Activated CD4-positive, alpha-beta T cell treated with anti-CD3 and anti-CD28 coated beads, Interleukin-2, amount 10 ng/mL, durations not matched to agents 24 days and 14 days (primary cell): ENCODE measurements around the gene TRPT1. TPM values are rescaled to one million over a fixed set of nuclear protein-coding genes. Genes with fewer than 3 reads are reported as not detected.
"Not testable (repeated sequence)": the region's sequence is repeated elsewhere in the genome, so short reads cannot be mapped to it uniquely, and the experiment has no call there.

Experiments used
- DNase-seq: peaks from one replicate; pipeline ENCODE4 v3.0.0; 2022
- H3K27ac Mint-ChIP-seq: one replicate; pipeline ENCODE4 v1.8.0; 2022; ENCODE audit warnings: mild to moderate bottlenecking, mixed read lengths
- H3K27me3 Mint-ChIP-seq: one replicate; pipeline ENCODE4 v1.8.0; 2022; ENCODE audit warnings: mixed read lengths
- H3K36me3 Mint-ChIP-seq: one replicate; pipeline ENCODE4 v1.8.0; 2022; ENCODE audit warnings: low read depth, mild to moderate bottlenecking, mixed read lengths
- H3K4me1 Mint-ChIP-seq: one replicate; pipeline ENCODE4 v1.8.0; 2021; ENCODE audit warnings: mixed read lengths
- H3K4me3 Mint-ChIP-seq: one replicate; pipeline ENCODE4 v1.8.0; 2022; ENCODE audit warnings: mild to moderate bottlenecking, moderate library complexity, mixed read lengths
- H3K9me3 Mint-ChIP-seq: one replicate; pipeline ENCODE4 v1.8.0; 2021; ENCODE audit warnings: mixed read lengths
- intact Hi-C: fragments of 100-400 bp; cut with micrococcal nuclease; formaldehyde crosslinking; loops from one replicate; pipeline ENCODE4 v1.15.1; 2023
- total RNA-seq: library from RNA; stranded (reverse); gene quantifications from 2 replicates; pipeline ENCODE4 v1.2.3, GENCODE V29; 2022

TRPT1 gene
- total RNA-seq, 1 donor from 2014 or later: 31.7 TPM

DNA sequence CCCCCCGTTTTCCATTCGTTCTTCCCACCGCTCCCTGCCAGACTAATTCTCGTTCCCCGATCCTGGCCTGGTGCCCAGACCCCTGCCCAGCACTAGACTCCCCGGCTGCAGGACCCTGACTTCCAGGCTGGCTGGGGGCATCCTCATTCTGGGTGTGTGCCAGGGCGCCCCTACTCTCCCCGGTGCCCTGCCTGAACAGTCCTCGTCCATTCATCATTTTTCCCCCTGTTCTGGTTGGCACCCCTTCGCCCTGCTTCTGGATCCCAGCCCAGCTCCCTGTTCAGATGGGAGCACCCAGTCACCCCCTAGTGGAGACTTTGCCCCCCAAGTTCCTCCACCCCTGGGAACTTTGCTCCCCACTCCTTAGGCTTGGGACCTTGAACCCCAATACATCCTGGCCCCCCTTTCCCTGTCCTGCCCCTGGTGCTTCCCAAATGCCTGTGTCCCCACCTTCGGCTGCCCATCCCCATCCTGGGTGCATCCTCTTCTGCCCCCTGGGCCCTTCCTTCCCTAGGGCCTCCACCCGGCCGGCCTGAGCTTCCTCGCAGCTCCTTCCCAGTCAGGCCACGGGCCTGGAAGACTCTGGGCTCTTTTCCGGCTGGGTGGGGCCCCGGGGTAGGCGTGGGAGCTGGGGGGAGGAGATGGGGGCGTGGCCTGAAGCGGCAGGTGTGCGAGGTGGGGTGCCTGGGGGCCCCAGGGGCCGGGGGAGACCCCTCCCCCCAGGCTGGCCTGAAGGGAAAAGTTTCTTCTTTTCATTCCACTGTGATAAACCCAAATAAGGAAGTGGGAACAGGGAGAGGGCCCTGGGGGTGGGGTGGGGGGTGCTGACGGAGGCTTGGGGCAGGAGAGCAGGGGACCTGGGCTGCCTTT lies 26.3 kb upstream of the TRPT1 start:
- no peaks in the 10 kb centered on the region for H3K27me3 Mint-ChIP-seq
- peaks cover 23% of the 10 kb centered on the region for H3K4me1 Mint-ChIP-seq
- peak overlapping the region; percentile 82 for H3K27ac Mint-ChIP-seq
- peaks cover 9% of the 10 kb centered on the region for H3K36me3 Mint-ChIP-seq
- DNase-seq: peak; percentile 79
- H3K9me3 Mint-ChIP-seq: no peaks in the 10 kb centered on the region
- intact Hi-C loops: no loop called here
- peak overlapping the region; percentile 95 for H3K4me3 Mint-ChIP-seq

DNA sequence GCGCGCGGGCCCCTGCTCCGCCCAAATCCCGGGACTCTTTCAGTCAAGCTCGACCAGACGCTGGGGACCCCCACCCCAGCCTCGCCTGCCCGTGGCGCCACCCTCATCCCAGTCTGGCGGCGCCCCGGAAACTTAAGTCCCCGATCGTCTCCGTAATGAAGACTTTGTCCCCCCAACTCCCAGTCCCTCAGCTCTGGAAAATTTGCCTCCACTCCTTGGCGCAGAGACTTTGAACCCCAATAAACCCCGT lies 25.7 kb upstream of the TRPT1 start:
- peaks cover 23% of the 10 kb centered on the region for H3K4me1 Mint-ChIP-seq
- intact Hi-C loops: loop anchor here (1.0 kb wide), 2 partner anchors 17 to 53 kb away; no protein-coding TSS in a partner anchor

DNA sequence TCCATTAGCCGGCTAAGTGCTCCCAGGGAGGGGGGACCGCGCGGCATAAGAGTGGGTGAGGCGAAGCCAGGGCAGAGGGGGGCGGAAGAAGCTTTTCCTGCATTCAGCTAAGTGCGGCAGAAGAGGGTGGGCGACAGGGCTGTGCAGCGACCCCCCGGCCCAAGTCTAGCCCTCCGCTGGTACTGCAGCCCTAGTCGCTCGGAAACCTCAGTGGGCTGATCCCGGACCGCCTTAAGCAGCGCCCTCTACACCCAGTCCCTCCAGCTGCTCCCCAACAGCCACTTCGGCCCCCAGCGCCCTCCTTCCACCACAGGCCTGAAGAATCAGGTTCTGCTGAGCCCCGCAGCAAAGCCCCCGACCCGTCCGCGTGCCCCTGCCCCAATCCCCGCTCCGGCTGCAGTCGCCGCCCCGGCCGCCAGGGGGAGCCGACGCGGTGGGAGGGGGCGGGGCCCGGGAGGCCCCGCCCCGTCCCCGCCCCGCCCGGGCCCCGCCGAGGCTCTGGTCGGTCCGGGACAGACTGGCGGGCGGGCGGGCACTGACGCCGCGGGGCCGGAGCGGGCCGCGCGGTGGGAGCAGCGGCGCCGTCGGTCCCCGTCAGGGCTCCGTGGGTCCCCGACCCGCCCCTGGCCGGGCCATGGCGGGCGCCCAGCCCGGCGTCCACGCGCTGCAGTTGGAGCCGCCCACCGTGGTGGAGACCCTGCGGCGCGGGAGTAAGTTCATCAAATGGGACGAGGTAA lies 25.2 kb upstream of the TRPT1 start, which contains the start of gene PLCB3:
PLCB3 (plus strand) TSS at position 515 of the 737 bp plus-strand sequence; CDS start at position 635, 120 bp downstream.
- peak within 1 kb of the TSS; percentile 95 for H3K4me3 Mint-ChIP-seq
- intact Hi-C loops: loop anchor here (1.0 kb wide), 2 partner anchors 17 to 53 kb away; no protein-coding TSS in a partner anchor
- peak; percentile 90 for DNase-seq
- H3K27ac Mint-ChIP-seq: peak within 1 kb of the TSS; percentile 82
- H3K9me3 Mint-ChIP-seq: no peaks in the 10 kb centered on the region
- H3K36me3 Mint-ChIP-seq: peaks cover 6% of the 10 kb centered on the region
- H3K4me1 Mint-ChIP-seq: peaks cover 23% of the 10 kb centered on the region
- H3K27me3 Mint-ChIP-seq: no peaks in the 10 kb centered on the region

More for the DNA sequence above, 25.7 kb upstream of the TRPT1 start:
- Mint-ChIP-seq H3K4me3 (peak overlapping the region; percentile 95), H3K27ac (peak overlapping the region; percentile 82), H3K9me3 (no peaks in the 10 kb centered on the region), H3K27me3 (no peaks in the 10 kb centered on the region), H3K36me3 (peaks cover 8% of the 10 kb centered on the region)
- no peak for DNase-seq

DNA sequence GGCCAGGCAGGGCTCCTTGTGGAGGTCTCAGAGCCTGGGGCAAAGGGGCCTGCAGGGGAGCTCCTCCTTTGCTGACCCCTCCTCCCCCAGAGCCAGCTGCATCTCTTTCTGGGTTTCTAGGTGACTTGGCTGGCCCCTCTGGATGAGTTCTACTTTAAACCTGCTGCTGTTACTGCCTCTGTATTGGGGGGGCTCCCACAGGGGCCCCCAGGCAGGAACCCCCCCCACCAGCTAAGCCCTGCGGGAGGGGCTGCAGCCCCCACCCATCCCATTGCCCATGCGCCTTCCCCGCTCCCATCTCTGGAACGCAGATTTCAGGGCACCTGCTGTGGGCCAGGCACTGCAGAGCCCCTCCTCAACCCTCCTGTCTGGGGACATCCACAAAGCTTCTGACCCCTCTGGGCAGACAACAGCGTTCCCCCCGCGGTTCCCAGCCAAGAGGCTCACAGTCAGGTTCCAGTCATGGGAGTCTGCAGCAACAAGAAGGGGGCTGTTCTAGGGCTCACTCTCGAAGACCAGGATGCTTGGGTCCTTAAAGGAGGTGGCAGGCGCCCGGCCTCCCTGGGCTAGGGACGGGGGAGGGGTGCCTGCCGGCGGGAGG lies 24.5 kb upstream of the TRPT1 start:
- intact Hi-C loops: loop anchor here (1.0 kb wide), 2 partner anchors 18 to 54 kb away; no protein-coding TSS in a partner anchor
- H3K9me3 Mint-ChIP-seq: no peaks in the 10 kb centered on the region
- no peak for DNase-seq
- H3K27ac Mint-ChIP-seq: no peak overlapping the region
- peaks cover 6% of the 10 kb centered on the region for H3K36me3 Mint-ChIP-seq
- peak overlapping the region; percentile 86 for H3K4me3 Mint-ChIP-seq
- H3K27me3 Mint-ChIP-seq: no peaks in the 10 kb centered on the region
- H3K4me1 Mint-ChIP-seq: peaks cover 23% of the 10 kb centered on the region

DNA sequence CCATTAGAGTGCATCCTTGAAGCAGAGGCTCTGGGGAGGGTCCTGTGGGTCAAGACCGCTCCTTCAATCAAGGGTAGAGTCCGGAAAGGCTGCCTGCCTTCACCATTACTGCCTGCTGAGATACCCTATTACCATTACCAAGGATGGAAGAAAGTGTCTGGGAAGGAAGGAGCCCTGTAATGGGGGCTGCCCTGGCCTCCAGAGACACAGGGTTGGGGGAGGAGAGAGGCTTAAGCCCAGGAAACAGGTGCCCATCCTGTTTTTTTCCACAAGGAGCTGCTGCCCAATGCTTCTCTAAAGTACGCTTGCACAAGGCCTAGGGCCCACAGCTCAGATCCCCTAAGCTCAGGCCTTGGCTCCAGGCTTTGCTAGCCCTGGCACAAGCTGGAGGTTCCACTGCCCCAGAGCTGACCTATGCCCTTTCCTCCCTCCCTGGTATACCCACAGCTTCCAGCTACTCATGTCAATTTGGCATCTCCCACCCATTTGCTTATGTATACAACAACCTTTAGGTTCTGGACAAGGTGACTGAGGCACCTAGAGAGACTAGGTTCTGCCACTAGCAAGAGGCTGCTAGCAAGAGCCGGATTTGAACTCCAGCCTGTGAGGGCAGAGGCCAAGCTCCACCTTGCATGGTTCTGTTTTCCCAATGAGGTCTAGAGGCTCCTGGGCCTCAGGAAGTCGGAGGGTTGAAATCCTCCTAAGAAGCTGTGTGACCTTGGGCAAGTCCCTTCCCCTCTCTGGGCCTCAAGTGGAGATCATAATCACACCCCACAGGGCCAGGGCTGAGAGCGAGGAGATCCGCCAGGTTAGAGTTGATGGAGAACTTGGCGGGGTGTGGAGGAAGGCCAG lies 23.8 kb upstream of the TRPT1 start:
- intact Hi-C loops: loop anchor here (10.0 kb wide), 1 partner anchor 1645 kb away; the partner anchor contains the start of gene MTA2
- H3K4me1 Mint-ChIP-seq: peaks cover 23% of the 10 kb centered on the region
- no peaks in the 10 kb centered on the region for H3K9me3 Mint-ChIP-seq
- peaks cover 3% of the 10 kb centered on the region for H3K36me3 Mint-ChIP-seq
- peak overlapping the region; percentile 86 for H3K4me3 Mint-ChIP-seq
- DNase-seq: no peak
- H3K27me3 Mint-ChIP-seq: no peaks in the 10 kb centered on the region
- peak overlapping the region; percentile 34 for H3K27ac Mint-ChIP-seq

DNA sequence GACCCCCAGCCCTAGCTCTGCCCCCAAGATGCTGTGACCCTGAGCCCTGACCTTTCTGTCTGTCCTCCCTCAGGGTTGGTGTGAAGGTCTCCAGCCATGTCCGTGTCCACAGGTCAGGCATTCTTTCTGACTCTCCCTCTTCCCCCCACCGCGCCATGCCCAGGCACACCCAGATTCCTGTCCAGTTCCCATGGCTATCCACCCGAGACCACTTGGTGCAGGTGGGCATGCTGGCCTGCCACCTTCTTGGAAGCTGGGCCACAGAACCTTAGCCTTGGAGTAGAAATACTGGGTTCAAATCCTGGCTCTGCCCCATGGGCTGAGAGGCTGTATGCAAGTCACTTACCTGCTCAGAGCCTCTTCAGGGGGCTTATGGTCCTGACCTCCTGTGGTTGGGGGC lies 23.1 kb upstream of the TRPT1 start:
- Mint-ChIP-seq H3K36me3 (peaks cover 5% of the 10 kb centered on the region), H3K27ac (peak overlapping the region; percentile 56), H3K4me1 (peaks cover 23% of the 10 kb centered on the region), H3K27me3 (no peaks in the 10 kb centered on the region), H3K4me3 (peak overlapping the region; percentile 34), H3K9me3 (no peaks in the 10 kb centered on the region)
- no peak for DNase-seq
- intact Hi-C loops: loop anchor here (10.0 kb wide), 1 partner anchor 1644 kb away; the partner anchor contains the start of gene MTA2

DNA sequence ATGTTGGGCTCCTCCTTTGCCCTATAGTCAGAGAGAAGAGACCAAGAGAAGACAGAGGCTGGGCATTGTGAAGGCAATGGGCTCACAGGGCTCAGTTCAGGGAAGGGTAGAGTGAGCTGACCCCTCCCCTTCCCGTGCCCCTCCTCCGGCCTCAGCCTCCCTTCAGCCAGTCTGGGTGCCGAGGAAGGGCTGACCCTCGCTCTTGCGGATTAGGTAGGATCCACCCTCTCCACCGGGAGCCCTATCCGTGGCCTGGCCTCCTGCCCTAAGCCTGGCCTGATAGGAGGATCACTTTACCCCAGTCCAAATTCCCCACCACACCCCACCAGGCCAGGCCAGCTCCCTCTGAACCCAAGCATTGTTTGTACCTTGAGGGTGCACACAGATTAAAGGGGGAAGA lies 22.6 kb upstream of the TRPT1 start:
- H3K36me3 Mint-ChIP-seq: peaks cover 7% of the 10 kb centered on the region
- no peak overlapping the region for H3K4me3 Mint-ChIP-seq
- H3K27me3 Mint-ChIP-seq: no peaks in the 10 kb centered on the region
- DNase-seq: no peak
- peaks cover 22% of the 10 kb centered on the region for H3K4me1 Mint-ChIP-seq
- H3K27ac Mint-ChIP-seq: no peak overlapping the region
- intact Hi-C loops: loop anchor here (10.0 kb wide), 1 partner anchor 1644 kb away; the partner anchor contains the start of gene MTA2
- H3K9me3 Mint-ChIP-seq: no peaks in the 10 kb centered on the region

DNA sequence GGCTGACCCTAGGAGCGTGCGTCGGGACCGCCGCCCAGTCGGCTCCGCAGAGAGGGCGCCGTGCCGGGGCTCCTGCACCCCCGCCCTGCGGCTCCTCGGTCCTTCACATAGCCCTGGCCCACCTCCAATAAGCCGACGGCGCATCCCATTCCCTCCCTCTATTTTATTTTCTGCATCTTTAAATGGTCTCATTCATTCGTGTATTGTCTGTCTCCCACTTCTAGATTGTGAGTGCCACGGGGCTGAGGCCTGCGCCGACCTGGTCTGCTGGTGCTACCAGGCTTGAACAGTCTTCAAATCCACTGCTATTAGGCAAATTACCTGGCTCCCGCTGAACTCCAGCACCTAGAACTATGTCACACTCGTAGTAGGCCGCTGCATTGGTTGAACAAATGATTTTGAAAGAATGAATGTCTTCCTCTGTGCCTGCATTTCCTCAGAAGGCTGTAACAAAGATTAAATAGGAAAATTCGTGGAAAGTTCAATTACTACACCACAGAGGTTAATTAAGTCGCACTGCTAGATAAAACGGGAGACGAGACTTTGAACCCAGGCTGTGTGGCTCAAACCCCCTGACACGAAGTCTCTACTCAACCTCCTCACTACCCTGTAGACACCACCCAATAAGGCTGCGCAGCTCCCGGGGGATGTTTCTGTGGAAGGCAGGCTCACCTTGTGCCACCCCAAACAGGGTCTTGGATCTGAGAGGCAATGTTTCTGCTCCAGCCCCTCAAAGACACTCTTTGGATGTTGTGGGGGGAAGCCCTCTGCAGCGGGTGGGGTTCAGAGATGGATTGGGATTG lies 21.9 kb upstream of the TRPT1 start:
- H3K36me3 Mint-ChIP-seq: peaks cover 12% of the 10 kb centered on the region
- H3K27ac Mint-ChIP-seq: no peak overlapping the region
- H3K4me3 Mint-ChIP-seq: peak overlapping the region; percentile 90
- no peaks in the 10 kb centered on the region for H3K27me3 Mint-ChIP-seq
- intact Hi-C loops: loop anchor here (1.0 to 10.0 kb wide), 2 partner anchors 21 to 1643 kb away; partner anchors contain the start of gene MTA2
- DNase-seq: no peak
- H3K4me1 Mint-ChIP-seq: peaks cover 27% of the 10 kb centered on the region
- H3K9me3 Mint-ChIP-seq: no peaks in the 10 kb centered on the region

DNA sequence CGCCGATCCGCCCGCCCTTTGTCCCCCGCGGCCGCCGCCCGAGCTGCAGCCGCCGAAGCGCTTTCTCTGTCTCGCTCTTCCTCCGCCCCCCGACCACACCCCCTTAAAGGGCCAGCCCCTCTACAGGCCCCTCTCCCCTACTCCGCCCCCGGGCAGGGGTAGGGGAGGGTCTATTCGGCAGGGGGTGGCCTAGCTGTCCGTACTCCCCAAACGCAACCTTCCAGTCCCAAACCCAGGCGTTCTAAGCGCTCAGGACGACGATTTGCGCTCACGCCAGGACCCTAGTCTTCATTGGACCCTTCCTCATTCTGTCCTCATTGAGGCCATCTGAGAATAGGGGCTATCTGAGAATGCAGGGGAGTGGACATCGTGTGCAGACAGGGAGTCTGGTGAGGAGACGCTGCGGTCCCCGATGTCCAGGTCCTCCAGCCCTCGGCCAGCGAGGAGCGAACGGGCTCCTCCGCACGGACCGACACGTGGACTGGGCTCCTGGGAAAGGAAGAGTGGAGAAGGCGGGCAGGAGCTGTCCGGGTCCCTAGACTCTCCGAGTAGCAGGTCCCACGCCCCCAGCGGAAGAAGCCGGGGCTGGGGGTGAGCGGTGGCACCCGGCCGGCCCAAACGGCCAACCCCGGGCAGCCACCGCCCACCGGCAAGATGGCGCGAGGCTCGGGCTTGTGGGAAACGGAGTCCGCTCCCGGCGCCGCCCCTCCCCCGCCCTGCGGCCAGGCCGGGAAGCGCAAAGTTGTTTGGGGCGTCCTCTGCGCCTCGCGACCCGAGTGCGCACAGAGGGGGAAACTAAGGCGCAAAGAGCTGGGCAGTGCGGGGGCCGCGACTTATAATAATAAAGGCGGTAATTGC lies 21.1 kb upstream of the TRPT1 start, which contains the start of gene PPP1R14B:
PPP1R14B (minus strand) TSS at position 73 of the 858 bp plus-strand sequence. CDS start 270 bp downstream, outside the sequence.
- H3K4me3 Mint-ChIP-seq: peak within 1 kb of the TSS; percentile 90
- no peaks in the 10 kb centered on the region for H3K27me3 Mint-ChIP-seq
- intact Hi-C loops: loop anchor here (1.0 to 10.0 kb wide), 3 partner anchors 22 to 1642 kb away; partner anchors contain the start of genes ESRRA and MTA2
- peak within 1 kb of the TSS; percentile 94 for H3K27ac Mint-ChIP-seq
- H3K4me1 Mint-ChIP-seq: peaks cover 29% of the 10 kb centered on the region
- DNase-seq: peak; percentile 95
- H3K36me3 Mint-ChIP-seq: peaks cover 18% of the 10 kb centered on the region
- H3K9me3 Mint-ChIP-seq: no peaks in the 10 kb centered on the region

DNA sequence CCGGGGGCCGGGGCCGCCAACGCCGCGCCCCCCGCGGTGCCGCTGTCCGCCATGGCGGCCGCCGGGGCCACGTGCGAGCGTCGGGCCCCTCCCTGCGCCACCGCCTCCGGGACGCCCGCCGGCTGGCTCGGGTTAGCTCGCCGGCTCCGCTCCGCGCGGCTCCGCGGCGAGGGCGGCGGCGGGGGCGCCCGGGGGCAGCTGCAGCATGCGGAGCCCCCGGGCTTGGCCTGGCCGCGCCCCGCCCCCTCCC lies 20.6 kb upstream of the TRPT1 start:
- Mint-ChIP-seq H3K36me3 (peaks cover 19% of the 10 kb centered on the region), H3K27ac (peak overlapping the region; percentile 86), H3K4me3 (peak overlapping the region; percentile 90), H3K4me1 (peaks cover 25% of the 10 kb centered on the region)
- not testable (repeated sequence) for DNase-seq, H3K27me3 Mint-ChIP-seq, H3K9me3 Mint-ChIP-seq
- intact Hi-C loops: loop anchor here (1.0 to 10.0 kb wide), 2 partner anchors 59 to 1642 kb away; partner anchors contain the start of genes ESRRA and MTA2

DNA sequence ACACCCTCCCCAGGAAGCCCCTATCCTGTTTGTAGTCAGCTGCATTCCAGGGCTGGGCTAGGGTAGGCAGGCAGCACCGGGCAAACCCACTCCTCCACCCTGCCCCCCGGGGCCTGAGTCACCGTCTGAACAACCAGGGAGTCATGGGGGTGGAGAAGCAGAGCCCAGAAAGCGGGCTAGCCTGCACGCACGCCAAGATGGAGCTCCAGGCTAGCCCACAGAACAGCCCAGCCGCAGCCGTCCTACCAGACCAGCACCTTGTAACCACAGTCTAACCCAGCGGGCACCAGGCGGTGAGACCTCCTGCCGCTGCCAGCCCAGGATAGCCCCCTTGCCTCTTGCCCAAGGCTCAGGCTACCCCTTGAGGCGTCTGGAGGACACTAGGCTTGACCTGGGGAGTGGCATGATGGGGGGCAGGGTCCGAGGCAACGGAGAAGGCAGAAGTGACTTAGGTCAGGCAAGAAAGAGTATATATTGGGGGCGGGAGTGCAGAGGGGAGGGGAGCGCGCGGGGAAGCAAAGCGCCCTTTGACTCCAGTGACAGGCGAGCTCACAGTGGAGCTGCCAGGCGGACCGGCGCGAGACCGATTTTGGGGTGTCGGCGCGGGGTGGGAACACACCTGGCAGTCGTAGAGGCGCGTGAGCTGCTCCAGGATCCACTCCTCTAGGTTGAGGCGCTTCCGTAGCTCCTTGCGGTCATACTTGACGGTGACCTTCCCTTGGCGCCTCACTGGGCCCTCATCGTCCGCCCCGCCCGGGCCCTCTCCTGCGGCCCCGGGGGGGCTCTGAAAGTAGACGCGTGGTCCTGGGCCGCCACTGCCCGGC lies 20.0 kb upstream of the TRPT1 start:
- H3K4me1 Mint-ChIP-seq: peaks cover 24% of the 10 kb centered on the region
- H3K9me3 Mint-ChIP-seq: no peaks in the 10 kb centered on the region
- peak overlapping the region; percentile 90 for H3K4me3 Mint-ChIP-seq
- peak; percentile 82 for DNase-seq
- no peaks in the 10 kb centered on the region for H3K27me3 Mint-ChIP-seq
- peaks cover 20% of the 10 kb centered on the region for H3K36me3 Mint-ChIP-seq
- peak overlapping the region; percentile 94 for H3K27ac Mint-ChIP-seq
- intact Hi-C loops: loop anchor here (1.0 to 10.0 kb wide), 2 partner anchors 59 to 1641 kb away; partner anchors contain the start of genes ESRRA and MTA2
